HG03139 (cell line): ENCODE measurements around the gene USP36.

Experiments
- ATAC-seq: cut with Tn5 transposase; IDR thresholded peaks from one replicate; pipeline ENCODE4 v1.9.1; 2021; ENCODE audit not compliant: unreplicated experiment

USP36 gene

GRCh38 chr17:78839235-78839761 lies 1.3 kb downstream of the USP36 start:
- no peak for ATAC-seq

DNA sequence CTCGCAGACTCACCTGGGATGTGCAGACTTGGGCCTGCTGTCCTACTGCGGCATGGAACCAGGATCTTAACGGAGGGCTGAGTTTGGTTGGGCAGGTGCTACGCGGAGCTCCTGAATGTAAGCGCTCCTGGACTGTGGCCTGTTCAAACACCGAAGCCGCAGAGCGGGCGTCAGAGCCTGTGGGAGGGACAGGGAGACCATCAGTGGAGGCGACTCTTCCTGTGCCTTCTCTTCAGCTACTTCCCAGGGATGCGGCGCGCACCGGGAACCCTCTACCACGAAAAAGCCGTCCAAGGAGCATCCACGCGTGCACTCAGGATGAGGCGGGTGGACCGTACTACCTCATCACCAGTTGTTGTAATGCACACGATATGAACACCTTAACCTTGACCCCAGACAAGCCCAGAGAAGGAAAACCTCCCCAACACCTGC lies 2.0 kb downstream of the USP36 start:
- ATAC-seq, result no peak

GRCh38 chr17:78836420-78837021 lies 4.1 kb downstream of the USP36 start:
- ATAC-seq, result no peak

DNA sequence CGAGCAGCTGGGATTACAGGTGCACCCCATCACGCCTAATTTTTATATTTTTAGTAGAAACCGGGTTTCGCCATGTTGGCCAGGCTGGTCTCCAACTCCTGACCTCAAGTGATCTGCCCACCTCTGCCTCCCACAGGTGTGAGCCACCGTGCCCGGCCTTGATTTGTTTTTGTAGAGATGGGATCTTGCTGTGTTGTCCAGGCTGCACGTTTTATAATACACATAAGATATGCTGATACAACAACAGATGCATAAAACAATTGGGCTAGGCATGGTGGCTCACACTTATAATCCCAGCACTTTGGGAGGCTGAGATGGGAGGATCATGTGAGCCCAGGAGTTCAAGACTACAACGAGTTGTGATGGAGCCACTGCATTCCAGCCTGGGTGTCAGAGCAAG lies 6.0 kb downstream of the USP36 start:
- ATAC-seq, result no peak

DNA sequence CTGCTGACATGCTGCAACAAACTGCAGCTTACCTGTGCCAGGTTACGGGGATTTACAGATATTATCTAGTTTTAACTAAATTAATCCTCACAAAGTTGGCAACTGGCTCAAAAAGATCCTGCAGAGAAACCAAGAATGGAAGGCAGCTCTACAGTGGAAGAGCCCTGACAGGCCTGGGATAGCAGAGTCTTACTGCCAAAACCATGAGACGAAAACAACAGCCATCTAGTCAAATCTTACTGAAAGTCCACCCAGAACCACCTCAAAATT lies 8.1 kb downstream of the USP36 start:
- ATAC-seq, result no peak

- no peak for ATAC-seq
These were observed 8.7 kb downstream of the USP36 start for GRCh38 chr17:78831688-78832540.

DNA sequence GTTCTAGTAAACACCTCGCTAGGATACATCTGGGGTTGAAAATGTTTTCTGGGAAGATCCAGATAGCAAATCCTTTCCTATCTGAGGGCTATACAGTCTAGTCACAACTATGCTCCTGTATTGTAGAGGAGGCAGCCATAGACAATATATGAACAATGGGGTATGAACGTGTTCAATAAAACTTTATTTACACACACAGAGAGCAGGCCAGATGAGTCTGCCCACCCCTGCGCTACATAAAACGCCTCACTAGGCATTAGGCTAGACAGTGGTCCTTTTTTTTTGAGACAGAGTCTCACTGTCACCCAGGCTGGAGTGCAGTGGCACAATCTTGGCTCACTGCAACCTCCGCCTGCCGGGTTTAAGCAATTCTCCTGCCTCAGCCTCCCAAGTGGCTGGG lies 11.1 kb downstream of the USP36 start:
- ATAC-seq, result no peak

DNA sequence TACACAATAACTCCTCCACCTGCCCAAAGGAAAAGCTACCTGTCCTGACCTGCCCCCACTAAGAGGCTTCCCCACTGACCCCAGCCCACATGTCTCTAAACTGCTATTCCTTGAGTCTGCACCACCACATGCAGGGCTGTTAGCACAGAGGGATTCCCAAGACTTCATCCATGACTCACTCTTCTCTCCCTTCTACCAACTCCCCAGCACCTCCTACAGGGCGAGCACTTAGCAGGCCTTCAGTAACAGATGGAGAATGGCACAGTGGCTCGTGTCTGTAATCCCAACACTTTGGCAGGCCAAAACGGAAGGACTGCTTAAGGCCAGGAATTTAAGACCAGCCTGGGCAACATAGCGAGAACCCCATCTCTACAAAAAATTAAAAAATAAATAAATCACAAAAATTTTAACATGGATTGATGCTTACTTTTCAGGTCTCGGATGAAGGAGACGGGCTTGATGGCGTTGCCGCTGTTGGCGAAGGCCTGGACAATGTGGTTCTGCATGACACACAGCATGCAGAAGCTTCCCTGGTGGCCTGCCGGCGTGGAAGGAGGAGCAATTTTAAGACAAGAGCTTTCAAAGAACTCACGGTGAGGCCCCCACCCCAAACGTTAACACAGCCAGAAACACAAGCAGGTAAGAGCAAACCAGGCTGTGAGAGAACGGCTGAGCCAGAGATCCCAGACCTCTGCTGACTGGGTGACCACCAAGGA lies 12.0 kb downstream of the USP36 start:
- no peak for ATAC-seq

DNA sequence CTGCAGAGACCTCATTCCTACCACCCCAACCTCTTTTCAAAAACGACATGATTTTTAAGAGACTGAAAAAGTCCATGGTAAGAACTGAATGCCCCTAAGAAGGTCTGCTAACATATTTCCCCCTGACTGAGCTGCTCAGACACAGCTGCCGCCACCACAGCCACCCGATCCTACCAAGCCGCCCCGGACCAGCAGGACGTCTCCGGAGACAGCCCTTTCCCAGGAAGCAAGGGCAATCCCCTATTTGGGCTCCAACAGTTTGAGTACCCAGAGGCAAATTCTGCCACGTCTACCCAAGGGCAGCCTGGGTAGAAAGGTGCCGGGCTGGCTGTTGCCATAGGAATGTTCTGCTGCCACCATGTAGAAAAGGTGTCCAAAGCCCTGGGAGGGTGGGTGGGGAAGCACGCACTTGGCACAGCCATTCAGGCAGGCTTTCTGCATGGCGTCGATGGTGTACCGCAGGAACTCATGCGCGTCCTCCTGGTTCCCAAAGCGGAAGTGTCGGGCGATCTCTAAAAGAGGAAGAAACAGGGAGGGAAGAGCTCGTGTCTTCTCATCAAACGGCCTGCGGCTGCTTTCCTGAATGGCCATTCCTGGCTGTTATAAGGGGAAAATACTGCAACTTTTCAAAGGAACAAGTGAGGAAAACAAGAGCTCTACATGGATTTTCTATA lies 13.6 kb downstream of the USP36 start:
- no peak for ATAC-seq

GRCh38 chr17:78826421-78826820 lies 14.2 kb downstream of the USP36 start:
- no peak for ATAC-seq

DNA sequence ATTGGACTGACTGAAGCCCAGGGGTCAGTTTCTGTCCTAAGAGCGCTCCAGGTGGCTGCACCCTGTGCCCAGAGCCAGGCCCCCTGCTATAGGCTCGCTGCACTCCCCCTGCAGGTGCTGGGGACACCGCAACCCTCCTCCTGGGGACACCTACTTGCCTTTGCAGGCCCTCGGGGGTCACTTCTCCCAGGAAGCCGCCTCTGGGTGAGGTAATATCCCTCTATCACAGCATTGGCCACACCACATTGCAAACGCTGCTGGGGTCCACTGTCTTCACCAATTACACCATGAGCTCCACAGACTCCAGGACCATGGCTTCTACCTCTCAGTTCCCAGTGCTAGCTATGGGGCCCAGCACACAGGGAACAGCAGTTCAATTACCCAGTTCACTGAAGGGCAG lies 14.9 kb downstream of the USP36 start:
- ATAC-seq, result no peak

DNA sequence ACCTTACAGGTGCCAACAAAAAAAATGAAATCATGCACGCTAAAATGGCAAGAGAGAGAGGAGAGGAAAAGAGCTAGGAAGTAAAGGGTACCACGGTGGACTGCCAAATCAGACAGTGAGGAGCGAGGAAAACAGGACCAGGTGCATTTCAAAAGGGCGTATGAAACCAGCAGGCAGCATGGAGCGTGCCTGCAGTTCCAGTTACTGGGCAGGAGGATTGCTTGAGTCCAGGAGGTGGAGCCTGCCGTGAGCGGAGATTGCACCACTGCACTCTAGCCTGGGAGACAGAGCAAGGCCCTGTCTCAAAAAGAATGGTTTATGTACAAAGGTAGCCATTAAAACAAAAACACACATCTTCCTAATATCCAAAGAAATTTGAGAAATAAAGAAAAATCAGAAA lies 16.4 kb downstream of the USP36 start:
- no peak for ATAC-seq

- ATAC-seq, result no peak
These were observed 17.1 kb downstream of the USP36 start for GRCh38 chr17:78823282-78824046.

DNA sequence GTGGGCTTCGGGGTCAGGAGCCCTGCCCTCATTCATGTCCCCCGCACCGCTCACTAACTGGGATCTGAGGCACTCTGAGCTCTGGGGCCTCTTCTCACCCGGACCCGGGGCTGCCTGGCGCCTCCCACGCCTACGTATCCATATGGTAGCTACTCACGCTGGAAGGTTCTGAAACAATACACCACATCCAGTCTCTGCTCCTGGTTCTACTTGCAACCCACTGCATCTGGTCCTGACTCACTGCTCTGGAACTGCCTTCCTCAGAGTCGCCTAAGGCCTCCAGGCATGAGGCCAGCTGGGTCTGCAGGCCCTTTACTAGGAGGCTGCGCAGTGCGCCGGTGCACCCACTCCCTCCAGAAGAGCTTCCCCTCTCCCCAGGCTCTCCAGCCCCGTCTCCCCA lies 18.1 kb downstream of the USP36 start:
- ATAC-seq, result no peak

DNA sequence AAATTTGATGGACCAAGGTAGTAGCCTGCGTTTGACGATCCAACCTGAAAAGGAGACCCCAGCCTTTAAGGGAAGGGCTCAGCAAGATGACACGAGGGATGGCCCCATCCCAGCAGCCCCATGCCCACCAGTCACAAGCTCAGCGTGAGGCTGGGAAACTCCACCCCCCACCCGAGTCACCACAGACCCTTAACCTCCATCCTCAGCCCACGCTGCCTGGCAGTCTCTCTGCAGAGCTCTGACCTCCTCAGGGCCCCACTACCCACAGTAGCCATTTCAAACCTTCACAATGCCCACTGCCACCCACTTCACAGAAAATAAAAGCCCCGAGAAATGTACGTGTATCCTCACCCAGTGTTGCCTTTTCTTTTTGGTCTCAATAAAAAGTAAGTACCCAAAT lies 18.7 kb downstream of the USP36 start:
- no peak for ATAC-seq

DNA sequence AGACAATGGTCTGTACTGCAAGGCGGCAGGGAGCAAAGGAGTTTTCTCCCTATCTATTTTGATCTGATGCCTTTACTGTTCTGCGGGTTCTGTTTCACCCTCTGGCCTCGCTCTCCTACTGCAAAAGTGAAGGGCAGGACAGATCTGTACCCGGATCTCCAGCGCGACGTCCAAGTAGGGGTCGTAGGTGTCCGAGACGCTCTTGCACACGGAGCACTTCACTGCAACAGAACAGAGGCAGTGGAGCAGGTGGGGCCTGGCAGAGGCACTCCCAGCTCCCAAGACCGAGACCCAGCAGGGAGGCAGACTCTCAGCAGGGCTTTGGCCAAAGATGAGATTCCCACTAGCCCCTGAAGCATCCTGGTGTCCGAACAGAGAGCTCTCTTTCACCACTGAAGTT lies 19.8 kb downstream of the USP36 start:
- ATAC-seq, result no peak

DNA sequence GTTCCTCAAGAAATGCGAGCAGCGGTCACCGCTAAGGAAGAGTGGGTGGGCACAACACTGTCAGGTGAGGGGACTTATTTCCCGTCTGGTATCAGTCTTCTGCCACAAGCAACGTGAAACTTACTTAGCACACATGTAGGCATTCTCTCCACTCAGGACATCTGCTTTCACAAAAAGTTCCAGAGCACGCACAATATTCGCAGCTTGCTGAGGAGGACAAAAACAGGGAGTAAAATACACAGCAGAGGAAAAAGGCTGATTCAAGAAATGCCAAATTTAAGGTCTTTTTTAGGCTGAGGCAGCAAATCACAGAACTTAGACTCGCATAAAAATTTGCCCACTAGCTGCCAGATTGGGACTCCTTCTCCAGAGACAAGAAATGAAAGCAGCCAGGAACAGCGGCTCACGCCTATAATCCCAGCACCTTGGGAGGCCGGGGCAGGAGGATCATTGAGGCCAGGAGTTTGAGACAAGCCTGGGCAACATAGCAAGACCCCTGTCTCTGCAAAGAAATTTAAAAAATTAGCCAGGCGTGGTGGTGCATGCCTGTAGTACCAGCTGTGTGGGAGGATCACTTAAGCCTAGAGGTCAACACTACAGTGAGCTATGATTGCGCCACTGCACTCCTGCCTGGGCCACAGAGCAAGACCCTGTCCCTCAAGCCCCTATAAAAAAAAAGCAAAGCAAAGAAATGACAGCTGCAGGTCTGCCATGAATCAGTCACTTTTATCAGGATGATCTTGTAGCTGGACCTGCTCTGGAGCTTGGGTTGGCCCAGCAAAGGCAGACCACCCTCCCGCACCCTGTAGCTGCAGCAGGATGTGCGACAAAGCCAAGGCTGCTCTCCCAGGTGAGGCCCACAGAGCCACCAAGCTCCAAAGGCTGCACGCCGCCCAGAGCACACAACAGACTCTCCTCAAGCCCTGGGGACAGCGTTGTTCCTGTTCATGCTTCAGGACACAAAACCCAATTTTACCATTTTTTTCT lies 20.5 kb downstream of the USP36 start:
- no peak for ATAC-seq

GRCh38 chr17:78819402-78819801 lies 21.2 kb downstream of the USP36 start:
- no peak for ATAC-seq

- no peak for ATAC-seq
These were observed 21.7 kb downstream of the USP36 start for GRCh38 chr17:78818932-78819331.
